VCaP (cell line): Measurements from ENCODE around the gene WDPCP.
A peak's percentile ranks its signal among the peaks of the same experiment; 100 is the strongest.
"Not testable (repeated sequence)": the region's sequence is repeated elsewhere in the genome, so short reads cannot be mapped to it uniquely, and the experiment has no call there.

Experiments used
- H3K27ac ChIP-seq: fragments of 450-650 bp; 2 replicates; pipeline ENCODE4 v1.5.1; 2017
- TF ChIP-seq, protein P1 (sequence below): fragments of 450-650 bp; conservative IDR thresholded peaks from 2 replicates; pipeline ENCODE4 v1.5.1; 2017; ENCODE audit warnings: mild to moderate bottlenecking, moderate library complexity

WDPCP gene

DNA sequence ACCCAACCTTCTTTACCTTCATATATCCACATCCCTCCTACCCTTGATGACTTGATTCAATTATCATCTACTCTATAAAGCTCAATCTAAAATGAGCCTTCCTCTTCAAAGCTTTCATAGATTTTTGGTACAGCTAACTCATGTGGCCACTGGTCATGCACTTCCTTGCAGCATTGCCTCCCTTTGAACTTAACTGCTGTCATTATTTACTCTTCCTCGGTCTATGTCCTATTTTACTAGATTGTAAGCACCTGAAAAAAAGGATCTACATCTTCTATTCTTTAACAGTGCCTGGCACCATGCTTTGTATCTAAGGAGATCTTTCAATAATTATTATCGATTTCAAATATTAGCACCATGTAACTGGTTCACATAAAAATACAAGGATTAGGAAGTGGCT is 31.1 kb upstream of the WDPCP start:
- TF ChIP-seq, protein P1, sequence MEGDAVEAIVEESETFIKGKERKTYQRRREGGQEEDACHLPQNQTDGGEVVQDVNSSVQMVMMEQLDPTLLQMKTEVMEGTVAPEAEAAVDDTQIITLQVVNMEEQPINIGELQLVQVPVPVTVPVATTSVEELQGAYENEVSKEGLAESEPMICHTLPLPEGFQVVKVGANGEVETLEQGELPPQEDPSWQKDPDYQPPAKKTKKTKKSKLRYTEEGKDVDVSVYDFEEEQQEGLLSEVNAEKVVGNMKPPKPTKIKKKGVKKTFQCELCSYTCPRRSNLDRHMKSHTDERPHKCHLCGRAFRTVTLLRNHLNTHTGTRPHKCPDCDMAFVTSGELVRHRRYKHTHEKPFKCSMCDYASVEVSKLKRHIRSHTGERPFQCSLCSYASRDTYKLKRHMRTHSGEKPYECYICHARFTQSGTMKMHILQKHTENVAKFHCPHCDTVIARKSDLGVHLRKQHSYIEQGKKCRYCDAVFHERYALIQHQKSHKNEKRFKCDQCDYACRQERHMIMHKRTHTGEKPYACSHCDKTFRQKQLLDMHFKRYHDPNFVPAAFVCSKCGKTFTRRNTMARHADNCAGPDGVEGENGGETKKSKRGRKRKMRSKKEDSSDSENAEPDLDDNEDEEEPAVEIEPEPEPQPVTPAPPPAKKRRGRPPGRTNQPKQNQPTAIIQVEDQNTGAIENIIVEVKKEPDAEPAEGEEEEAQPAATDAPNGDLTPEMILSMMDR = no peak

DNA sequence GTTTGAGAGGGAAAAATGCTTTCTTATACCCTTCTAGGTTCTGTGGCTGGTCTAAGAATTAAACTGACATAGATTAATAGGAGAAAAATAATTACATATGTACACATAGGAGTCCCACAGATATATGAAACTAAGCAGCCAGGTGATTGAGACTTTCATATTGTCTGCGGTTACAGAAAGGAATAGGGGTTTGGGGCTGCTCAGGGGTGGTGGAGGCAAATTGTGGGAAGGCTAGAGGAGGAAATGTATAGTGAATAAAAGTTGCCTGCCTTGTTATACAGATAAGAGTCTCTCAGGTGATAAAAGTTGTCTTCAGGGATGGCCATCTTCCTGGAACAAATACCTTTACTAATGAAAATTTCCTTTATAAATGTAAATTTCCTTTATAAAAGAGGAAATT is 29.1 kb upstream of the WDPCP start:
- TF ChIP-seq, protein P1 = no peak
- H3K27ac ChIP-seq = no peak overlapping the region

More for the DNA sequence above, 31.1 kb upstream of the WDPCP start:
- H3K27ac ChIP-seq = no peak overlapping the region

DNA sequence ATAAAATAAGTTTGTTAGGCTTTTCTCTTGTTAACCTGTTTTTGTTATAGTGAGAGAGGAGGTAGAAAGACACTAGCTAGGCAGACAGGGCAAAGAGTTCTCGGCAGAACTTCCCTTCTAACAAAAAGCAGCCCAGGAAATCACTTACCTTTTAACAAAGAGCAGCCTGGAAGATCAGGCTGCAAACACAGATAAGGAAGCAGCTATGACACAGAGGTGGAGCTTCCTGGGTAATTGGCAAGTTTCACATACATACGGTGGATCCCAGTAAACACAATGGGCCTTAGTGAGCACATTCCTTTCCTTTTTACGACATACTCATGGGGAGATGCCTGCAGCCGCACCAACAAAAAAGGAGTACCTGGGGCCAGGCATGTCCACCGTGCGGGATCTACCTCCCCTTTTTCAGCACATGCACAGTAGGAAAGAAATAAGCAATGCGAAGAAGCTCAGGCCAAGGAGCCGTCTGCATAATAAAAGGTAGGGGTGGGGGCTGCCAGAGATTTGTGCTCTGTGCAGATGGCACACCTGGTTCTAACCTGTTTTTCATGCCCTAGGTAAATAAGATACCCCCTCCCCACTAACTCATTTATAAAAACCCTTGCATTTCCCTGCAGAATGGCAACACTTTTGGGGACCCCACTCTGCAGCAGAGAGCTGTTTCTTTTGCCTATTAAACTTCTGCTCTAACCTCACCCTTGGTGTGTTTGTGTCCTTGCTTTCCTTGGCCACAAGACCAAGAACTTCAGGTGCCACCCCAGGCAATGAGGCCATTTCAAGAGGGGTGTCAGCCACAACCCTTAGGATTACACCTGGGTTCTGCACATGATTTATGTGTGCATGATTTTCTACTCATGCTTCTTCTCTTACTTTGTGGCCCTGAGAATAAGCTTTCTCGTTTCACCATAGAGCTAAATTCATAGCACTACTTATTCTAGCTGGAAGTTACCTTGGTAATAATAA is 27.0 kb upstream of the WDPCP start:
- TF ChIP-seq, protein P1 = no peak
- peak overlapping the region; percentile 61 for H3K27ac ChIP-seq

DNA sequence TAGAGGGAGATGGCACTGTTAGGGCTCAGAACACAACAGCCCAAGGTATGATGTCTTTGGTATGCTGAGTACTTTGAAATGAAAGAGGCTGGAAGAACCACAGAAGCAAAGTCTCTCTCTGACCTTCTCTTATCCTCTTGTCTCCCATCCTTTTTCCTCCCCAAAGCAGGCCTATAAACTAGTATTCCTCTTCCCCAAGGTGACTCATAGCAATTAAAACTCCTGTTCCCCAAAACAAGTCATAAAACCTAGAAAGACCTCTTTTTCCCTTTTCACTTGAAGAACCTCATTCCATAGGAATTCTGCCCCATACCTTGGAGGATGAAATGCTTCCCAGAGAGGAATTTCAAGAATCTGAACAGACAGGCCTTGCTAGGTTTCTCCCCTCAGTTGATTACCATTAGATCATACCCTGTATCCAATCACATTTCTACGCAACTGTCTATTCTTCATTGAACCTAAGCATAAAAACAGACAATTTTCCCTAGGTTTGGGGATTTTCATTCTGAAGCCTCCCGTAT is 26.2 kb upstream of the WDPCP start:
- TF ChIP-seq, protein P1 = no peak
- H3K27ac ChIP-seq = peak overlapping the region; percentile 61

DNA sequence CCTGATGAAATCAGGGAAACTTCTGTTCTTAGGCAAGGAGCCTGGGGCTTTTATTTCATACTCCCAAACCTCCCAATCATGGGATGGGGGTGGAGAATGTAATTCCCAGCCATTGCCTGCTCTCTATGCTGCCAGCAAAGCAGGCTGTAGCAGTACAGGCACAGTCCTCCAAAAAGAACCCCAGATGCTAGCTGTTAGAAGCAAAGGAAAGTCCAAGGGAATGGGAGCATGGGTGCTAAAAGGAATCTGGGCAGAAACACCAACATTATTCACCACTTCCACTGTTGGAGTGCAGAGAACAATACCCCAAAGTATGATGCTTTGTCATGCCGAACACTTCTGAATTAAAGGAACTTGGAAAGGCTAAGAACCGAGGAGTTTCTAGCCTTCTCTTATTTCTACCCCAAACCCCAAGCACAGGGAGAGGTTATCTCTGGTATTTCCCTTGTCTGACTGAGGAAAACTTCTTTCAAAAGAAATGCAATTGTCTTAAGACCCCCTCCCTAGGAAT is 25.2 kb upstream of the WDPCP start:
- no peak overlapping the region for H3K27ac ChIP-seq
- TF ChIP-seq, protein P1 = no peak

DNA sequence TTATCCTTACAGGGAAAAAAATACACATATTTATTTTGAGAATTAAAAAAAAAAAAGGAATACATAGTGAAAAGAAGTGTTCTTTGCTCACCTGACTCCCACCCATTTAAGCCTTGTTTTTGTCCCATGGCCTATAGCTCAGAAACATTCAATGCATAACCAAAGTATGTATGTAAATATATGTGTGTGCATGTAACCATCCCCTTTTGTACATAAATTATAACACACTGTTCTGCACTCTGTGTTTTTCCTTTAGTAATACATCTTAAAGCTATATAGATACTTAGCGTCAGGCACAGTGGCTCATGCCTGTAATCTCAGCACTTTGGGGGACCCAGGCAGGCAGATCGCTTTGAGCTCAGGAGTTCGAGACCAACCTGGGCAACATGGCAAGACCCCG is 22.2 kb upstream of the WDPCP start:
- TF ChIP-seq, protein P1 = no peak
- no peak overlapping the region for H3K27ac ChIP-seq

DNA sequence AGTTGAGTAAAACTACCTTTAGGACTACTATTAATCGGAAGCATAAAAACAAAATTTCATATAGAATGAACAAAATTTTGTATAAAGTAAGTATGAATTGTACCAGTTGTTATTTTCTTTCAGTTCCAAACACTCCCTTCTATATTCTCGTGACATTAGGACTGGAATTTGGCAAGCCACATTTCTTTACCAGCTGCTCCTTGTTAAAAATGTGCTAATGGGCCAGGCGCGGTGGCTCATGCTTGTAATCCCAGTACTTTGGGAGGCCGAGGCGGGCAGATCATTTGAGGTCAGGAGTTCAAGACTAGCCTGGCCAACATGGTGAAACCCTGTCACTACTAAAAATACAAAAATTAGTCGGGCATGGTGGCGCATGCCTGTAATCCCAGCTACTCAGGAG is 20.6 kb upstream of the WDPCP start:
- H3K27ac ChIP-seq = not testable (repeated sequence)

DNA sequence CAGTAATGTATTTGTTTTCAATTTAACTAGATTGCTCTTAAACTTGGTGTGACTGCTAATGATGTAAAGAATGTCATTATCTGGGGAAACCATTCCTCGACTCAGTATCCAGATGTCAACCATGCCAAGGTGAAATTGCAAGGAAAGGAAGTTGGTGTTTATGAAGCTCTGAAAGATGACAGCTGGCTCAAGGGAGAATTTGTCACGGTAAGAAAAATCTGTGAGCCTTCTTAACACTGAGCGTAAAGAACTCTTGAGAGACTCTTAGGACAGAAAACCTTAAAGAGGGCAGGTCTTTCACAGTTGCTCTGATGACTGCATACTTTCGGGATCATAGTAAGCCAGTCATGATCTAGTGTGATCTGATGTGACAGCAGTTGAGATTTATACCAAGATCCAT is 16.4 kb upstream of the WDPCP start:
- no peak overlapping the region for H3K27ac ChIP-seq
- TF ChIP-seq, protein P1 = no peak
